IMR-90 (cell line): ENCODE results near the gene POU2AF1. TPM values are rescaled to one million over a fixed set of nuclear protein-coding genes. Genes with fewer than 3 reads are reported as not detected.

Experiments used
- ATAC-seq: fragments of 200-7000 bp; cut with Tn5 transposase; 2 replicates; pipeline ENCODE4 v1.9.1; 2020; ENCODE audit warnings: low read depth, mild to moderate bottlenecking, moderate library complexity
- BruUV-seq: library from RNA; stranded (reverse); fragments of 400-500 nt; replicated peaks from 2 replicates; lab custom pipeline; 2021; lab: Mats Ljungman, UMichigan
- CTCF ChIA-PET: fragments of 300-600 bp; formaldehyde crosslinking; extraction: SDS; loops from one replicate; lab custom pipeline; 2021; ENCODE audit warnings: antibody characterized with exemption; lab: Yijun Ruan, JAX
- POLR2A ChIA-PET: fragments of 300-600 bp; sonication (Branson Sonifier 250); formaldehyde crosslinking; loops from one replicate; lab custom pipeline; 2022; ENCODE audit warnings: antibody characterized with exemption; ENCODE audit not compliant: unreplicated experiment; lab: Charles Lee
- DNase-seq: peaks from one replicate; pipeline ENCODE4 v3.0.0; 2013
- H2AFZ ChIP-seq: replicated peaks from 2 replicates; pipeline ENCODE3; 2013; ENCODE audit warnings: low read length, mild to moderate bottlenecking; ENCODE audit not compliant: poor library complexity
- H2AK5ac ChIP-seq: 2 replicates; pipeline ENCODE4 v1.6.1; 2013; ENCODE audit warnings: low read depth, low read length, inconsistent platforms
- H2AK9ac ChIP-seq: replicated peaks from 2 replicates; pipeline ENCODE3; 2013; ENCODE audit warnings: mild to moderate bottlenecking, low read depth, low read length, moderate library complexity; ENCODE audit not compliant: poor library complexity
- H2BK120ac ChIP-seq: 2 replicates; pipeline ENCODE4 v1.6.1; 2013; ENCODE audit warnings: low read depth, low read length, inconsistent platforms
- H2BK15ac ChIP-seq: 3 replicates; pipeline ENCODE4 v1.6.1; 2013; ENCODE audit warnings: low read depth, low read length, inconsistent platforms
- H2BK20ac ChIP-seq: 2 replicates; pipeline ENCODE4 v1.6.1; 2013; ENCODE audit warnings: low read depth, mild to moderate bottlenecking, inconsistent platforms, low read length, moderate library complexity
- H2BK5ac ChIP-seq: 2 replicates; pipeline ENCODE4 v1.6.1; 2013; ENCODE audit warnings: mild to moderate bottlenecking, low read depth, low read length, inconsistent platforms; ENCODE audit not compliant: poor library complexity, severe bottlenecking
- H3K14ac ChIP-seq: replicated peaks from 2 replicates; pipeline ENCODE4 v1.6.1; 2013; ENCODE audit warnings: low read depth, low read length, inconsistent platforms
- H3K18ac ChIP-seq: 2 replicates; pipeline ENCODE4 v1.6.1; 2013; ENCODE audit warnings: low read depth, low read length, control low read depth
- H3K23ac ChIP-seq: 2 replicates; pipeline ENCODE4 v1.6.1; 2013; ENCODE audit warnings: low read depth, low read length, inconsistent platforms
- H3K27ac ChIP-seq: 2 replicates; pipeline ENCODE4 v1.5.1; 2013; ENCODE audit warnings: mild to moderate bottlenecking, control low read depth, low read length; ENCODE audit not compliant: insufficient read depth
- H3K27me3 ChIP-seq: 2 replicates; pipeline ENCODE4 v1.6.1; 2013; ENCODE audit warnings: low read length; ENCODE audit not compliant: control insufficient read depth, insufficient read depth
- H3K36me3 ChIP-seq: 2 replicates; pipeline ENCODE4 v1.6.1; 2013; ENCODE audit warnings: low read length, mixed read lengths; ENCODE audit not compliant: control insufficient read depth, insufficient read depth
- H3K4ac ChIP-seq: 2 replicates; pipeline ENCODE4 v1.6.1; 2013; ENCODE audit warnings: low read depth, low read length, inconsistent platforms
- H3K4me1 ChIP-seq: 2 replicates; pipeline ENCODE4 v1.6.1; 2013; ENCODE audit warnings: low read length, mixed read lengths; ENCODE audit not compliant: control insufficient read depth, insufficient read depth
- H3K4me2 ChIP-seq: 2 replicates; pipeline ENCODE4 v1.6.1; 2013; ENCODE audit warnings: low read depth, mild to moderate bottlenecking, control low read depth, low read length, moderate library complexity
- H3K4me3 ChIP-seq: 2 replicates; pipeline ENCODE4 v1.5.1; 2013; ENCODE audit warnings: low read depth, mild to moderate bottlenecking, control low read depth, low read length, moderate library complexity; ENCODE audit not compliant: insufficient read depth
- H3K56ac ChIP-seq: 2 replicates; pipeline ENCODE4 v1.6.1; 2013; ENCODE audit warnings: low read length, inconsistent platforms; ENCODE audit not compliant: insufficient read depth; ENCODE audit errors: extremely low read depth
- H3K79me1 ChIP-seq, 2 experiments: 2 replicates each; pipeline ENCODE4 v1.6.1; 2013; ENCODE audit warnings: low read length in 2 of 2, inconsistent platforms in 1 of 2, low read depth in 1 of 2
- H3K9ac ChIP-seq: 2 replicates; pipeline ENCODE4 v1.6.1; 2013; ENCODE audit warnings: low read depth, low read length, control low read depth
- H3K9me1 ChIP-seq: 2 replicates; pipeline ENCODE4 v1.6.1; 2013; ENCODE audit warnings: low read length, inconsistent platforms; ENCODE audit not compliant: insufficient read depth
- H3K9me3 ChIP-seq: 2 replicates; pipeline ENCODE4 v1.6.1; 2013; ENCODE audit warnings: low read length; ENCODE audit not compliant: control insufficient read depth, insufficient read depth
- H4K20me1 ChIP-seq: 2 replicates; pipeline ENCODE4 v1.6.1; 2013; ENCODE audit warnings: low read length, inconsistent platforms; ENCODE audit not compliant: insufficient read depth
- H4K5ac ChIP-seq: 2 replicates; pipeline ENCODE4 v1.6.1; 2013; ENCODE audit warnings: mild to moderate bottlenecking, low read depth, low read length, control low read depth
- H4K8ac ChIP-seq, 2 experiments: 2 replicates each; pipeline ENCODE4 v1.6.1; 2013; ENCODE audit warnings: low read depth in 2 of 2, low read length in 2 of 2, control low read depth in 1 of 2, inconsistent platforms in 1 of 2
- H4K91ac ChIP-seq: 2 replicates; pipeline ENCODE4 v1.6.1; 2013; ENCODE audit warnings: low read depth, low read length, inconsistent platforms; ENCODE audit not compliant: insufficient read depth
- CEBPB ChIP-seq: IDR thresholded peaks from 2 replicates; pipeline ENCODE4 v1.6.1; 2012; ENCODE audit warnings: low read depth, low read length, improper control_type of control experiment
- RAD21 ChIP-seq: IDR thresholded peaks from 2 replicates; pipeline ENCODE4 v1.6.1; 2012; ENCODE audit warnings: low read length, improper control_type of control experiment
- RCOR1 ChIP-seq: IDR thresholded peaks from 2 replicates; pipeline ENCODE4 v1.6.1; 2012; ENCODE audit warnings: mild to moderate bottlenecking, low read length, improper control_type of control experiment; ENCODE audit not compliant: insufficient replicate concordance
- SMC3 ChIP-seq: fragments of 150-350 bp; IDR thresholded peaks from 2 replicates; pipeline ENCODE4 v1.6.1; 2016; ENCODE audit warnings: low read depth, mild to moderate bottlenecking, antibody characterized with exemption, low read length, moderate library complexity
- WGBS, 2 experiments: methylation state at CpG; one replicate each; pipeline versions ENCODE4 v1.1.5 to v1.1.7; 2013; ENCODE audit warnings: missing lambda C conversion rate in 2 of 2; ENCODE audit not compliant: insufficient read length in 1 of 2; ENCODE audit errors: extremely low coverage in 2 of 2; 5-methylcytosine and 5-hydroxymethylcytosine counted together
- dilution Hi-C: fragments of 300-500 bp; cut with HindIII; formaldehyde crosslinking; loops from one replicate; pipeline ENCODE4 v1.14.3; 2018; ENCODE audit warnings: low sequenced_read_pairs; ENCODE audit not compliant: unreplicated experiment
- in situ Hi-C: fragments of 300-500 bp; cut with MboI; formaldehyde crosslinking; loops from 3 replicates; pipeline ENCODE4 v1.14.3; 2019; ENCODE audit warnings: low sequenced_read_pairs, inconsistent platforms, mixed read lengths
- intact Hi-C: fragments of 100-400 bp; cut with micrococcal nuclease; formaldehyde crosslinking; loops from 2 replicates; pipeline ENCODE4 v1.10.0; 2022
- polyA plus RNA-seq, 3 experiments: library from polyadenylated mRNA; depleted of rRNA; stranded (reverse); fragments of >200 nt; gene quantifications; 2 replicates each; pipeline ENCODE4 v1.2.3, GENCODE V29; 2012; ENCODE audit warnings: low replicate concordance in 1 of 3
- total RNA-seq: library from RNA; depleted of rRNA; stranded (reverse); fragments of >200 nt; gene quantifications from 2 replicates; pipeline ENCODE4 v1.2.3, GENCODE V29; 2012
- TF ChIP-seq, protein P1 (sequence below): fragments of 150-350 bp; IDR thresholded peaks from 2 replicates; pipeline ENCODE4 v1.6.1; 2016; ENCODE audit warnings: low read depth, mild to moderate bottlenecking, low read length, moderate library complexity, borderline replicate concordance
- TF ChIP-seq, protein P2 (sequence below): fragments of 150-350 bp; IDR thresholded peaks from 2 replicates; pipeline ENCODE4 v1.6.1; 2017; ENCODE audit warnings: mild to moderate bottlenecking, antibody characterized with exemption, low read length, low read depth

Gene POU2AF1
- total and polyA plus RNA-seq, 2 of the 4 experiments (the other 2 are of a cell fraction) = not detected

DNA sequence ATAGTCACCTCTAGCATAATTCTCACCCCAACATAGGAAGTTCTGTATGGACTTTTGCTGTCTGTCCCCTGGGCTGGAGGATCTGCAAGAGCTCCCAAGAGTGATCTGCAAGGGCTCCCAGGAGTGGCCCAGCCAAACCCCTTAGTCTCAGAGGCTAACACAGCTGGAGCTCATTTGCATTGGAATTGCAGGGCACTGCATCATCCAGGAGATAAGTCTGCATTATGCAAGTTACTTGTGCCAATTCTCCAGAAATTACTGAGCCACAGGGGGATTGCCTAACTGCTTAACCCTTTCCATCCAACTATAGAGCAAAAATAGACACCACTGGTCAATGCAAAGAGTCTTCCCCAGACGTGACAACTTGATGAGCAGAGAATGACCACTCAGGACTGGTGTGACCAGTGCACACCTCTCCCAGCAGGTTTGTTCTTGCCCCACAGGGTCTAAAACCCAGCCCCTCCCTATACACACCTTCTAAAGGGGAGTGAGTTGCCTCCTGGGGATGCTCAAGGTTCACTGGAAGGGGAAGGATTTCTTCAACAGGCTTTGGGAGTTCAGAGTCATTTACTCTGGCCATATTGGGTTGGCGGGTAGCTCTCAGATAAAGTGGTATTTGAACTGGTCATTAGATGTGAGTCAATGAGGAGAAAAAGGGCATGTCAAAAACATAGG is 42.4 kb downstream of the POU2AF1 start:
- Histone ChIP-seq H4K8ac (no peak overlapping the region), H3K79me1 (no peaks in the 10 kb centered on the region), H3K27ac (no peak overlapping the region), H3K9me3 (no peaks in the 10 kb centered on the region), H2AFZ (no peak overlapping the region), H3K4me3 (no peak overlapping the region), H2AK5ac (no peak overlapping the region), H2AK9ac (no peak overlapping the region), H3K9me1 (no peaks in the 10 kb centered on the region), H2BK20ac (no peak overlapping the region), H3K56ac (no peak overlapping the region), H3K27me3 (peaks cover 15% of the 10 kb centered on the region), H3K23ac (no peak overlapping the region), H3K18ac (no peak overlapping the region), H3K9ac (no peak overlapping the region), H3K4ac (no peak overlapping the region), H3K14ac (no peak overlapping the region), H4K5ac (no peak overlapping the region), H2BK15ac (no peak overlapping the region), H4K20me1 (no peaks in the 10 kb centered on the region), H2BK5ac (no peak overlapping the region), H2BK120ac (no peak overlapping the region), H3K4me2 (no peak overlapping the region), H3K4me1 (peaks cover 3% of the 10 kb centered on the region; the same call in 1 of the 2 replicates), H3K36me3 (no peaks in the 10 kb centered on the region), H4K91ac (no peak overlapping the region)
- no TSS peak for BruUV-seq
- WGBS, 2 experiments = 75% methylated on average over 1 of the region's 2 CpGs; no CpG with 5 or more reads in 1 of the 2 experiments
- TF ChIP-seq SMC3 (no peak), RCOR1 (no peak), RAD21 (no peak), CEBPB (peak; percentile 81)
- TF ChIP-seq, protein P1, sequence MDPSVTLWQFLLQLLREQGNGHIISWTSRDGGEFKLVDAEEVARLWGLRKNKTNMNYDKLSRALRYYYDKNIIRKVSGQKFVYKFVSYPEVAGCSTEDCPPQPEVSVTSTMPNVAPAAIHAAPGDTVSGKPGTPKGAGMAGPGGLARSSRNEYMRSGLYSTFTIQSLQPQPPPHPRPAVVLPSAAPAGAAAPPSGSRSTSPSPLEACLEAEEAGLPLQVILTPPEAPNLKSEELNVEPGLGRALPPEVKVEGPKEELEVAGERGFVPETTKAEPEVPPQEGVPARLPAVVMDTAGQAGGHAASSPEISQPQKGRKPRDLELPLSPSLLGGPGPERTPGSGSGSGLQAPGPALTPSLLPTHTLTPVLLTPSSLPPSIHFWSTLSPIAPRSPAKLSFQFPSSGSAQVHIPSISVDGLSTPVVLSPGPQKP = no peak
- TF ChIP-seq, protein P2, sequence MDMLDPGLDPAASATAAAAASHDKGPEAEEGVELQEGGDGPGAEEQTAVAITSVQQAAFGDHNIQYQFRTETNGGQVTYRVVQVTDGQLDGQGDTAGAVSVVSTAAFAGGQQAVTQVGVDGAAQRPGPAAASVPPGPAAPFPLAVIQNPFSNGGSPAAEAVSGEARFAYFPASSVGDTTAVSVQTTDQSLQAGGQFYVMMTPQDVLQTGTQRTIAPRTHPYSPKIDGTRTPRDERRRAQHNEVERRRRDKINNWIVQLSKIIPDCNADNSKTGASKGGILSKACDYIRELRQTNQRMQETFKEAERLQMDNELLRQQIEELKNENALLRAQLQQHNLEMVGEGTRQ = no peak
- ATAC-seq (peak; percentile 53), DNase-seq (peak; percentile 61)
- CTCF ChIA-PET = no interaction called here
- POLR2A ChIA-PET = no interaction called here
- in situ Hi-C loops (no loop called here), intact Hi-C loops (no loop called here), dilution Hi-C loops (no loop called here)
